ENCODE measurements around the gene CXCL5. TPM values are rescaled to one million over a fixed set of nuclear protein-coding genes. Genes with fewer than 3 reads are reported as not detected.
"Not testable (repeated sequence)": the region's sequence is repeated elsewhere in the genome, so short reads cannot be mapped to it uniquely, and the experiment has no call there.

CXCL5 gene
- total RNA-seq, 1 experiment from 2014 or later, result 0.10 TPM

GRCh38 chr4:73962724-73963123, 35.8 kb downstream of the CXCL5 start:
- H3K4me3 ChIP-seq (ENCODE audit: low read depth in 2 of 2, low read length in 2 of 2), result no peak overlapping the region
- DNase-seq (ENCODE audit: low read depth, low spot score) (no peak), ATAC-seq (no peak)
- POLR2A ChIA-PET, result no interaction called here
- H3K4me1 ChIP-seq (ENCODE audit: control insufficient read depth, insufficient read depth, low read length), result no peaks in the 10 kb centered on the region
- no peaks in the 10 kb centered on the region for H3K36me3 ChIP-seq (ENCODE audit: control insufficient read depth, insufficient read depth, low read length)
- no TSS peak for BruUV-seq (replicated peaks)
- CTCF ChIA-PET, result no interaction called here
- TF ChIP-seq CTCF (IDR thresholded peaks at IDR 0.05) (no peak), TCF7L2 (IDR thresholded peaks at IDR 0.05; ENCODE audit: low read depth, low read length) (no peak), REST (IDR thresholded peaks at IDR 0.05; ENCODE audit: insufficient read depth in 1 of 2, low read depth in 2 of 2, low read length in 1 of 2) (no peak), SIN3A (IDR thresholded peaks at IDR 0.05; ENCODE audit: borderline replicate concordance, insufficient read depth, low read depth, low read length) (no peak), POLR2AphosphoS5 (IDR thresholded peaks at IDR 0.05; ENCODE audit: low read depth, low read length) (no peak)
- no peaks in the 10 kb centered on the region for H3K9me3 ChIP-seq (ENCODE audit: control insufficient read depth, insufficient read depth, low read depth, low read length)
- H3K27ac ChIP-seq (ENCODE audit: low read length), result no peak overlapping the region
- in situ Hi-C loops (cut with HindIII; ENCODE audit: low pct_unique_long_range_greater_than_20kb, low sequenced_read_pairs) (no loop called here), intact Hi-C loops (cut with micrococcal nuclease; ENCODE audit: unreplicated experiment) (no loop called here)
- H3K27me3 ChIP-seq (ENCODE audit: control insufficient read depth, insufficient read depth, low read length), result no peaks in the 10 kb centered on the region

GRCh38 chr4:73959041-73959440, 39.4 kb downstream of the CXCL5 start:
- CTCF ChIA-PET; ATAC-seq; H3K27me3 ChIP-seq (ENCODE audit: control insufficient read depth, insufficient read depth, low read length); H3K4me1 ChIP-seq (ENCODE audit: control insufficient read depth, insufficient read depth, low read length); H3K4me3 ChIP-seq (ENCODE audit: low read depth in 2 of 2, low read length in 2 of 2); H3K27ac ChIP-seq (ENCODE audit: low read length); H3K36me3 ChIP-seq (ENCODE audit: control insufficient read depth, insufficient read depth, low read length); POLR2A ChIA-PET; H3K9me3 ChIP-seq (ENCODE audit: control insufficient read depth, insufficient read depth, low read depth, low read length); DNase-seq (ENCODE audit: low read depth, low spot score); BruUV-seq (replicated peaks); intact Hi-C loops (cut with micrococcal nuclease; ENCODE audit: unreplicated experiment); in situ Hi-C loops (cut with HindIII; ENCODE audit: low pct_unique_long_range_greater_than_20kb, low sequenced_read_pairs): not testable (repeated sequence)

- H3K36me3 ChIP-seq (ENCODE audit: control insufficient read depth, insufficient read depth, low read length), result no peaks in the 10 kb centered on the region
- ChIA-PET POLR2A (no interaction called here), CTCF (no interaction called here)
- no peaks in the 10 kb centered on the region for H3K4me1 ChIP-seq (ENCODE audit: control insufficient read depth, insufficient read depth, low read length)
- ATAC-seq, result no peak
- intact Hi-C loops (cut with micrococcal nuclease; ENCODE audit: unreplicated experiment) (no loop called here), in situ Hi-C loops (cut with HindIII; ENCODE audit: low pct_unique_long_range_greater_than_20kb, low sequenced_read_pairs) (no loop called here)
- no peak overlapping the region for H3K4me3 ChIP-seq (ENCODE audit: low read depth in 2 of 2, low read length in 2 of 2)
- no peak overlapping the region for H3K27ac ChIP-seq (ENCODE audit: low read length)
- H3K27me3 ChIP-seq (ENCODE audit: control insufficient read depth, insufficient read depth, low read length), result no peaks in the 10 kb centered on the region
- TF ChIP-seq POLR2AphosphoS5 (IDR thresholded peaks at IDR 0.05; ENCODE audit: low read depth, low read length) (no peak), CTCF (IDR thresholded peaks at IDR 0.05) (no peak), TCF7L2 (IDR thresholded peaks at IDR 0.05; ENCODE audit: low read depth, low read length) (no peak), REST (IDR thresholded peaks at IDR 0.05; ENCODE audit: insufficient read depth in 1 of 2, low read depth in 2 of 2, low read length in 1 of 2) (no peak), SIN3A (IDR thresholded peaks at IDR 0.05; ENCODE audit: borderline replicate concordance, insufficient read depth, low read depth, low read length) (no peak)
- DNase-seq (ENCODE audit: low read depth, low spot score), result no peak
- BruUV-seq (replicated peaks), result no TSS peak
- no peaks in the 10 kb centered on the region for H3K9me3 ChIP-seq (ENCODE audit: control insufficient read depth, insufficient read depth, low read depth, low read length)
Measured at GRCh38 chr4:73952352-73952751, 46.1 kb downstream of the CXCL5 start.

GRCh38 chr4:73950376-73950920, 48.0 kb downstream of the CXCL5 start:
- in situ Hi-C loops (cut with HindIII; ENCODE audit: low pct_unique_long_range_greater_than_20kb, low sequenced_read_pairs); H3K36me3 ChIP-seq (ENCODE audit: control insufficient read depth, insufficient read depth, low read length); CTCF ChIA-PET; POLR2A ChIA-PET; DNase-seq (ENCODE audit: low read depth, low spot score); H3K4me3 ChIP-seq (ENCODE audit: low read depth in 2 of 2, low read length in 2 of 2); BruUV-seq (replicated peaks); H3K9me3 ChIP-seq (ENCODE audit: control insufficient read depth, insufficient read depth, low read depth, low read length); H3K27ac ChIP-seq (ENCODE audit: low read length); ATAC-seq; H3K4me1 ChIP-seq (ENCODE audit: control insufficient read depth, insufficient read depth, low read length); H3K27me3 ChIP-seq (ENCODE audit: control insufficient read depth, insufficient read depth, low read length); intact Hi-C loops (cut with micrococcal nuclease; ENCODE audit: unreplicated experiment): not testable (repeated sequence)

All from Panc1 (cell line).